HepG2 (cell line): Measurements from ENCODE around the gene HCLS1. TPM values are rescaled to one million over a fixed set of nuclear protein-coding genes. Genes with fewer than 3 reads are reported as not detected.

Source experiments
- ATAC-seq: fragments of 200-7000 bp; cut with Tn5 transposase; 3 replicates; pipeline ENCODE4 v1.9.1; 2020; ENCODE audit warnings: mild to moderate bottlenecking, moderate library complexity
- BruUV-seq: library from RNA; stranded (reverse); fragments of 400-500 nt; replicated peaks from 2 replicates; lab custom pipeline; 2021; lab: Mats Ljungman, UMichigan
- CTCF ChIA-PET: fragments of 300-600 bp; formaldehyde crosslinking; extraction: SDS; loops from one replicate; lab custom pipeline; 2021; ENCODE audit warnings: low total read pairs, inconsistent platforms, low intra/inter-chr PET ratio; lab: Yijun Ruan, JAX
- POLR2A ChIA-PET: fragments of 350-600 bp; sonication (Branson Sonifier 250); formaldehyde crosslinking; loops from one replicate; lab custom pipeline; 2020; ENCODE audit warnings: antibody characterized with exemption, inconsistent platforms; lab: Yijun Ruan, JAX
- DNase-seq: peaks from one replicate; pipeline ENCODE4 v3.0.0-alpha.2; 2015; ENCODE audit warnings: low spot score
- FAIRE-seq: peaks from 3 replicates; lab custom pipeline; 2011; peaks lifted over from hg19 to GRCh38; lab: Jason Lieb, UNC
- H2AFZ ChIP-seq: one replicate; pipeline ENCODE4 v1.6.1; 2011; ENCODE audit warnings: low read length, inconsistent platforms
- H3K27ac ChIP-seq: fragments of 300-600 bp; 3 replicates; pipeline ENCODE4 v1.8.0; 2011; ENCODE audit warnings: mixed run types, mild to moderate bottlenecking, mixed read lengths, low read length, inconsistent platforms; ENCODE audit not compliant: insufficient read depth; ENCODE audit errors: extremely low read length
- H3K27me3 ChIP-seq, 2 experiments: fragments of 200-600 bp in 1 of 2; 2 replicates in 1 of 2; 3 replicates in 1 of 2; pipeline versions ENCODE4 v1.6.0 to v1.8.0; 2011; ENCODE audit warnings: low read length in 2 of 2, mild to moderate bottlenecking in 2 of 2, moderate library complexity in 2 of 2, inconsistent platforms in 1 of 2; ENCODE audit not compliant: insufficient read depth in 2 of 2, control insufficient read depth in 1 of 2
- H3K36me3 ChIP-seq, 2 experiments: fragments of 200-600 bp in 1 of 2; replicated peaks in 1 of 2; 2 replicates in 1 of 2; 3 replicates in 1 of 2; pipeline versions ENCODE4 v1.5.1 to v1.8.0; 2011; ENCODE audit warnings: low read length in 2 of 2, inconsistent platforms in 1 of 2; ENCODE audit not compliant: insufficient read depth in 2 of 2, control insufficient read depth in 1 of 2
- H3K4me1 ChIP-seq: 2 replicates; pipeline ENCODE4 v1.5.1; 2012; ENCODE audit warnings: low read length, inconsistent platforms; ENCODE audit not compliant: insufficient read depth
- H3K4me2 ChIP-seq: 2 replicates; pipeline ENCODE4 v1.6.0; 2011; ENCODE audit warnings: low read depth, low read length, inconsistent platforms
- H3K4me3 ChIP-seq, 3 experiments: fragments of 200-600 bp in 1 of 3; sonication (generic), shearing (Covaris generic) in 1 of 3; replicated peaks in 1 of 3; 2 replicates each; pipeline ENCODE4 v1.5.1; 2011 to 2016; ENCODE audit warnings: low read length in 3 of 3, inconsistent platforms in 2 of 3, low read depth in 2 of 3, mild to moderate bottlenecking in 2 of 3, control low read depth in 1 of 3, mixed read lengths in 1 of 3; ENCODE audit not compliant: insufficient read depth in 1 of 3
- H3K79me2 ChIP-seq: one replicate; pipeline ENCODE4 v1.6.1; 2011; ENCODE audit warnings: low read length, inconsistent platforms; ENCODE audit not compliant: insufficient read depth
- H3K9ac ChIP-seq: 2 replicates; pipeline ENCODE4 v1.6.0; 2011; ENCODE audit warnings: mild to moderate bottlenecking, low read depth, low read length, inconsistent platforms; ENCODE audit not compliant: insufficient read depth
- H3K9me3 ChIP-seq: 2 replicates; pipeline ENCODE4 v1.5.1; 2012; ENCODE audit warnings: mild to moderate bottlenecking, low read length
- H4K20me1 ChIP-seq: 2 replicates; pipeline ENCODE4 v1.6.0; 2011; ENCODE audit warnings: inconsistent platforms, mild to moderate bottlenecking, low read length, moderate library complexity; ENCODE audit not compliant: insufficient read depth
- ZNF446 ChIP-seq: sonication (generic); formaldehyde crosslinking; IDR thresholded peaks from 2 replicates; pipeline ENCODE4 v1.5.0; 2020; ENCODE audit warnings: mild to moderate bottlenecking, missing genetic modification reagents
- WGBS: methylation state at CpG from one replicate; pipeline ENCODE4 v1.1.6; 2017; ENCODE audit warnings: low lambda C conversion rate; 5-methylcytosine and 5-hydroxymethylcytosine counted together
- in situ Hi-C: cut with HindIII; loops from 2 replicates; pipeline ENCODE4 v1.10.0; 2017; ENCODE audit warnings: low pct_unique_long_range_greater_than_20kb; ENCODE audit not compliant: extremely low pct_ligation_motif_present
- intact Hi-C: fragments of 100-400 bp; cut with micrococcal nuclease; formaldehyde crosslinking; loops from one replicate; pipeline ENCODE4 v1.10.0; 2022; ENCODE audit not compliant: unreplicated experiment
- polyA plus RNA-seq, 8 experiments: library from polyadenylated mRNA; depleted of rRNA in 3 of 8; stranded (reverse) in 7 of 8; unstranded in 1 of 8; fragments of >200 nt; fragmentation: Illumina TruSeq in 4 of 8; extraction: Trizol in 4 of 8; gene quantifications; 2 replicates each; pipeline versions ENCODE4 v1.2.1 to v1.2.3, GENCODE V29; 2011 to 2016; ENCODE audit warnings: low read depth in 4 of 8, missing spikeins in 1 of 8, mixed read lengths in 1 of 8; ENCODE audit not compliant: insufficient read depth in 1 of 8
- total RNA-seq, 5 experiments: library from RNA; depleted of rRNA; stranded (reverse); fragments of >200 nt; fragmentation: Illumina TruSeq; extraction: Trizol; gene quantifications; 2 replicates each; pipeline ENCODE4 v1.2.3, GENCODE V29; 2016; ENCODE audit warnings: low read depth in 1 of 5
- TF ChIP-seq, protein P1 (sequence below): sonication (generic); formaldehyde crosslinking; IDR thresholded peaks from 2 replicates; pipeline ENCODE4 v1.8.0; 2022; ENCODE audit warnings: mild to moderate bottlenecking, missing genetic modification reagents, moderate library complexity
- TF ChIP-seq, protein P2 (sequence below), 2 experiments: fragments of 450-650 bp in 1 of 2; sonication (generic) in 1 of 2; formaldehyde crosslinking in 1 of 2; IDR thresholded peaks; 2 replicates each; pipeline versions ENCODE4 v1.6.1 to v1.8.0; 2016 to 2022; ENCODE audit warnings: antibody characterized with exemption in 1 of 2, mild to moderate bottlenecking in 1 of 2, missing genetic modification reagents in 1 of 2

HCLS1 gene
- total and polyA plus RNA-seq, 2 of the 13 experiments (the other 11 are each of a cell fraction or from before 2014, with no cell fraction given): not detected

DNA sequence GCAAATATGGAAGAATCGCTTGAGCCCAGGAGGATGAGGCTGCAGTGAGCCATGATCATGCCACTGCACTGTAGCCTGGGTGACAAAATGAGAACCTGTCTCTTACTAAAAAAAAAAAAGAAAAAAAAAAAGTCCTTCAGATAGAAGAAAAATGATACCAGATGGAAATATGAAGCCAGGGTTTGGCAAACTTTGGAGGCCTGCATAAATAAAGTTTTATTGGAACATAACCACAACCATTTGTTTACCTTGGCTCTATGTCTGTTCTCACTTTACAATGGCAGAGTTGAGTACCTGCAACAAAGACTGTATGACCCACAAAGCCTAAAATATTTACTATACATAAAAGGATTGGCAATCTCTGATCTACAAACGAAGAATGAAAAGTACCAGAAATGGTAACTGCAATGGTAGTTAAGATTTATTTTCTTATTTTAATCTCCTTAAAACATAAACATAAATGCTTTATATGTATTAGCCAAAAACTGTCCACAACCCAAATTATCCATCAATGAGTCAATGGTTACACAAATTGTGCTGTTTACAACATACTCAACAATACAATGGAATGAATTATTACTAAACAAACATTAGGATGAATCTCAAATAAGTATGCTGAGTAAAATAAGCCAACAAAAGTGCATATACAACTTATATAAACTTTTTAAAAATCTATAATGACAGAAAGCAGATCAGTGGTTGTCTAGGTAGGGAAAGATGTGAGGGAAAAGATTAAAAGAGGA is 47.0 kb upstream of the HCLS1 start:
- BruUV-seq: no TSS peak
- Histone ChIP-seq H4K20me1 (no peaks in the 10 kb centered on the region), H3K27me3 (no peaks in the 10 kb centered on the region), H3K36me3 (peaks cover 5 to 33% of the 10 kb centered on the region in 2 experiments; a peak in 4 of 5 replicates), H3K9ac (no peak overlapping the region), H3K4me2 (no peak overlapping the region), H3K9me3 (no peaks in the 10 kb centered on the region), H2AFZ (no peak overlapping the region), H3K79me2 (no peaks in the 10 kb centered on the region), H3K4me1 (no peaks in the 10 kb centered on the region), H3K27ac (no peak overlapping the region), H3K4me3 (no peak overlapping the region)
- 98% methylated on average over 2 of the region's 2 CpGs for WGBS
- FAIRE-seq (no peak), ATAC-seq (no peak), DNase-seq (no peak)
- CTCF ChIA-PET: no interaction called here
- POLR2A ChIA-PET: no interaction called here
- in situ Hi-C loops: no loop called here
- TF ChIP-seq, protein P1, sequence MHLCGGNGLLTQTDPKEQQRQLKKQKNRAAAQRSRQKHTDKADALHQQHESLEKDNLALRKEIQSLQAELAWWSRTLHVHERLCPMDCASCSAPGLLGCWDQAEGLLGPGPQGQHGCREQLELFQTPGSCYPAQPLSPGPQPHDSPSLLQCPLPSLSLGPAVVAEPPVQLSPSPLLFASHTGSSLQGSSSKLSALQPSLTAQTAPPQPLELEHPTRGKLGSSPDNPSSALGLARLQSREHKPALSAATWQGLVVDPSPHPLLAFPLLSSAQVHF (CRISPR knock-in tag): no peak
- TF ChIP-seq, protein P2, sequence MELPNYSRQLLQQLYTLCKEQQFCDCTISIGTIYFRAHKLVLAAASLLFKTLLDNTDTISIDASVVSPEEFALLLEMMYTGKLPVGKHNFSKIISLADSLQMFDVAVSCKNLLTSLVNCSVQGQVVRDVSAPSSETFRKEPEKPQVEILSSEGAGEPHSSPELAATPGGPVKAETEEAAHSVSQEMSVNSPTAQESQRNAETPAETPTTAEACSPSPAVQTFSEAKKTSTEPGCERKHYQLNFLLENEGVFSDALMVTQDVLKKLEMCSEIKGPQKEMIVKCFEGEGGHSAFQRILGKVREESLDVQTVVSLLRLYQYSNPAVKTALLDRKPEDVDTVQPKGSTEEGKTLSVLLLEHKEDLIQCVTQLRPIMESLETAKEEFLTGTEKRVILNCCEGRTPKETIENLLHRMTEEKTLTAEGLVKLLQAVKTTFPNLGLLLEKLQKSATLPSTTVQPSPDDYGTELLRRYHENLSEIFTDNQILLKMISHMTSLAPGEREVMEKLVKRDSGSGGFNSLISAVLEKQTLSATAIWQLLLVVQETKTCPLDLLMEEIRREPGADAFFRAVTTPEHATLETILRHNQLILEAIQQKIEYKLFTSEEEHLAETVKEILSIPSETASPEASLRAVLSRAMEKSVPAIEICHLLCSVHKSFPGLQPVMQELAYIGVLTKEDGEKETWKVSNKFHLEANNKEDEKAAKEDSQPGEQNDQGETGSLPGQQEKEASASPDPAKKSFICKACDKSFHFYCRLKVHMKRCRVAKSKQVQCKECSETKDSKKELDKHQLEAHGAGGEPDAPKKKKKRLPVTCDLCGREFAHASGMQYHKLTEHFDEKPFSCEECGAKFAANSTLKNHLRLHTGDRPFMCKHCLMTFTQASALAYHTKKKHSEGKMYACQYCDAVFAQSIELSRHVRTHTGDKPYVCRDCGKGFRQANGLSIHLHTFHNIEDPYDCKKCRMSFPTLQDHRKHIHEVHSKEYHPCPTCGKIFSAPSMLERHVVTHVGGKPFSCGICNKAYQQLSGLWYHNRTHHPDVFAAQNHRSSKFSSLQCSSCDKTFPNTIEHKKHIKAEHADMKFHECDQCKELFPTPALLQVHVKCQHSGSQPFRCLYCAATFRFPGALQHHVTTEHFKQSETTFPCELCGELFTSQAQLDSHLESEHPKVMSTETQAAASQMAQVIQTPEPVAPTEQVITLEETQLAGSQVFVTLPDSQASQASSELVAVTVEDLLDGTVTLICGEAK (IDR thresholded peaks at IDR 0.05): peak; percentile 54
- TF ChIP-seq, protein P2 (CRISPR knock-in tag; IDR thresholded peaks at IDR 0.05): peak; percentile 28; the same call in 1 of the 2 replicates
- TF ChIP-seq ZNF446 (CRISPR knock-in tag): no peak
- intact Hi-C loops: no loop called here
